Psoas muscle (tissue), 8 donors: ENCODE results near the gene N4BP2L2. TPM values are rescaled to one million over a fixed set of nuclear protein-coding genes. Genes with fewer than 3 reads are reported as not detected.

Experiments
- ATAC-seq, 4 donors: fragments of 200-7000 bp; cut with Tn5 transposase; one replicate each; pipeline ENCODE4 v1.9.1; 2020; ENCODE audit warnings: moderate library complexity in 3 of 4, mild to moderate bottlenecking in 2 of 4
- DNase-seq, 2 donors: peaks; one replicate each; pipeline ENCODE4 v3.0.0-alpha.2; 2020
- H3K27ac ChIP-seq: fragments of 200-600 bp; one replicate; pipeline ENCODE4 v1.8.0; 2022
- H3K27me3 ChIP-seq, 3 donors: fragments of 200-600 bp in 1 of 3; one replicate each; pipeline versions ENCODE4 v1.6.1 to v1.8.0; 2013 to 2022; ENCODE audit warnings: low read length in 2 of 3, mild to moderate bottlenecking in 2 of 3, moderate library complexity in 1 of 3; ENCODE audit not compliant: insufficient read depth in 3 of 3
- H3K36me3 ChIP-seq, 2 donors: fragments of 200-600 bp in 1 of 2; one replicate each; pipeline versions ENCODE4 v1.6.1 to v1.8.0; 2013 to 2022; ENCODE audit warnings: low read depth in 1 of 2, mild to moderate bottlenecking in 1 of 2, moderate library complexity in 1 of 2; ENCODE audit not compliant: insufficient read depth in 1 of 2
- H3K4me1 ChIP-seq: fragments of 200-600 bp; one replicate; pipeline ENCODE4 v1.8.0; 2022
- H3K4me3 ChIP-seq: fragments of 200-600 bp; one replicate; pipeline ENCODE4 v1.8.0; 2022; ENCODE audit warnings: mild to moderate bottlenecking
- H3K9me3 ChIP-seq: fragments of 200-600 bp; one replicate; pipeline ENCODE4 v1.8.0; 2022
- CTCF ChIP-seq: fragments of 200-600 bp; IDR thresholded peaks from one replicate; pipeline ENCODE4 v1.8.0; 2022; ENCODE audit warnings: antibody characterized with exemption
- WGBS, 3 donors: extraction: QIAGEN DNeasy Blood & Tissue Kit; methylation state at CpG; one replicate each; pipeline versions ENCODE4 v1.1.6 to v1.1.7; 2013; 5-methylcytosine and 5-hydroxymethylcytosine counted together
- intact Hi-C, 2 donors: fragments of 100-400 bp; cut with DNase I; formaldehyde crosslinking; loops; one replicate each; pipeline versions ENCODE4 v1.11.0 to v1.14.2; 2022
- polyA plus RNA-seq, 3 donors: library from polyadenylated mRNA; stranded (reverse); fragments of 200-250 nt; gene quantifications; one replicate each; pipeline ENCODE4 v1.2.3, GENCODE V29; 2013
- total RNA-seq, 4 donors: library from RNA; stranded (reverse); fragmentation: NEBNext Ultra II Directional in 2 of 4; extraction: Animal tissue kit (Norgen Biotek cat#: 25700) in 2 of 4; gene quantifications; one replicate each; pipeline versions ENCODE4 v1.2.1 to v1.2.4, GENCODE V29; 2021 to 2023
- donor health status: healthy with polysubstance abuse.
- donor health status: DM: no; HTN: no; CAD: no; lungs with moderate emphysema.
- donor health status: Bipolar disorder and iron deficiency.
- donor health status: healthy.
- donor health status: DM: yes; HTN: yes; CAD: no.
- donor health status: DM: no; HTN: no; CAD: no.
- donor health status: DM: no; HTN: no; CAD: no.
- donor health status: DM: yes; HTN: yes; CAD: no.

N4BP2L2 gene
- total and polyA plus RNA-seq, 7 donors = 23.6 to 153 (median 102) TPM

- WGBS, 3 donors = 61 to 71% (median 63%) methylated on average over 2 of the region's 2 CpGs
- intact Hi-C loops = no loop called here
- TF ChIP-seq CTCF = no peak
Observed at GRCh38 chr13:32548837-32549236, 10.2 kb upstream of the N4BP2L2 start.

DNA sequence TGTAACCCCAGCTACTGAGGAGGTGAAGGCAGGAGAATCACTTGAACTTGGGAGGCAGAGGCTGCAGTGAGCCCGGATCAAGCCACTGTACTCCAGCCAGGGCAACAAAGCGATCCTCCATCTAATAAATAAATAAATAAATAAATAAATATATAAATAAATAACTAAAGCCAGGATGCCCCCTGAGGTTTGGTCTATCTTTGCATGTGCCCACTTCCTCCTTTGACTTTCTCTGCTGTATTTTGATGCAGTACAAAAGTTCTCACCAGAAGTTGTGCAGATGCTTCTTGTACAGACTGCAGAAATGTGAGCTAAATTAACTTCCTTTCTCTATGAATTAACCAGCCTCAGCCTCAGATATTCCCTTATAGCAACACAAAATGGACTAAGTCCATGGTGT is 6.5 kb upstream of the N4BP2L2 start:
- H3K27ac ChIP-seq = no peak overlapping the region
- H3K4me3 ChIP-seq = no peak overlapping the region
- no peak for TF ChIP-seq CTCF
- 87 to 96% (median 93%) methylated on average over 2 of the region's 2 CpGs for WGBS, 3 donors
- ATAC-seq (no peak), DNase-seq (no peak)
- no peaks in the 10 kb centered on the region for H3K27me3 ChIP-seq
- no peaks in the 10 kb centered on the region for H3K9me3 ChIP-seq
- H3K36me3 ChIP-seq = no peaks in the 10 kb centered on the region
- H3K4me1 ChIP-seq = no peaks in the 10 kb centered on the region
- intact Hi-C loops = no loop called here

More at GRCh38 chr13:32548837-32549236, 10.2 kb upstream of the N4BP2L2 start:
- H3K9me3 ChIP-seq = no peaks in the 10 kb centered on the region
- H3K27ac ChIP-seq = no peak overlapping the region
- H3K36me3 ChIP-seq = no peaks in the 10 kb centered on the region
- H3K4me3 ChIP-seq = no peak overlapping the region
- no peaks in the 10 kb centered on the region for H3K27me3 ChIP-seq
- no peaks in the 10 kb centered on the region for H3K4me1 ChIP-seq
- ATAC-seq = no peak
- no peak for DNase-seq

DNA sequence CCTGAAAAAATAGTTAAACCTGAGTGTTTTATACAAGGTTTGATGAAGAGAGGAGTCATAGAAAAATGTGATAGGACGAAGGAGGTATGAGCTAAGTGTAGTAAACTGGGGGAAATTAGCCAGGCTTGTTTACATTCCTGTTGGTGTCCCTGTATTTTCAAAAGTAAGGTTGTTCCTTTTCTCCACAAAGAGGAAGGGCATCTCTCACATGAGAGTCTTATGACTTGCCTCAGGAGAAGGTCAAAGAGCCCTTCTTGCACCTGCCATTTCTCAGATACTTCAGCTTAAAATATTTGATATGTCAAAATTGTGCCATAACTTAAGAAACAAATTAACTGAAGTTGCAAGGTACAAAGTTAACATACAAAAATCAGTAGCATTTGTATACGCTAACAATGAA is 3.6 kb upstream of the N4BP2L2 start:
- Histone ChIP-seq H3K9me3 (no peaks in the 10 kb centered on the region), H3K27ac (no peak overlapping the region), H3K4me3 (no peak overlapping the region), H3K4me1 (peaks cover 3% of the 10 kb centered on the region), H3K36me3 (no peaks in the 10 kb centered on the region), H3K27me3 (no peaks in the 10 kb centered on the region)
- no peak for TF ChIP-seq CTCF
- DNase-seq = no peak
- intact Hi-C loops = no loop called here
- ATAC-seq = no peak
- 80 to 89% (median 89%) methylated on average over 2 of the region's 2 CpGs for WGBS, 3 donors

DNA sequence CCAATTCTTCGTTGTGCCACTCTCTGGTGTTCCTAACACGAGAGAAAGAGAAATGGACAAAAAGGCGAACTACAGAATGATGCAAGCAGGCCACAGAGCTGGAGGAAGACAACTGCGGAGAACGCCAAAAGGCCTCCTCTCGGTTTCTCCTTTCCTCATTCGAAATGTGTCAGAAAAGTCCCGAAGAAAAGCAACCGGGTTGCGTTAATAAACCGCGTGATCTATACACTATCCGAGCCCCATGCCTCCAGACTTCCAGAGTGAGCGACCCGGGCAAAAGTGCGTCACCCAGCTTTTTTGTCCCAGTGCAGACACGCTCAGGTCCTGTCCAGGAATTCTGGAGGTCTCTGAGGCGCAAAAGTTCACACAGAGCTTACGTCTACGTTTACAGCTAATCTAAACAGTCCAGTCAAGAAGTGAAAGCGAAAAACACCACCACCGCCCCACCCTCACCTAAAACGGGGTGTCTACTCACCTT is 413 bp downstream of the N4BP2L2 start:
- peak; percentile 27 to 69 for DNase-seq
- Histone ChIP-seq H3K27me3 (no peaks in the 10 kb centered on the region), H3K36me3 (peaks cover 0 to 17% of the 10 kb centered on the region in 2 donors), H3K27ac (peak overlapping the region; percentile 94), H3K4me1 (peaks cover 38% of the 10 kb centered on the region), H3K4me3 (peak overlapping the region; percentile 83), H3K9me3 (no peaks in the 10 kb centered on the region)
- TF ChIP-seq CTCF = no peak
- intact Hi-C loops = loop anchor here (5.0 to 10.0 kb wide), 2 partner anchors 111 to 113 kb away; partner anchors contain the start of gene N4BP2L1 (in 2 of the 2)
- 0 to 1% (median 0%) methylated on average over 23 of the region's 23 CpGs for WGBS, 3 donors
- ATAC-seq = peak; percentile 57 to 69 (median 62)

DNA sequence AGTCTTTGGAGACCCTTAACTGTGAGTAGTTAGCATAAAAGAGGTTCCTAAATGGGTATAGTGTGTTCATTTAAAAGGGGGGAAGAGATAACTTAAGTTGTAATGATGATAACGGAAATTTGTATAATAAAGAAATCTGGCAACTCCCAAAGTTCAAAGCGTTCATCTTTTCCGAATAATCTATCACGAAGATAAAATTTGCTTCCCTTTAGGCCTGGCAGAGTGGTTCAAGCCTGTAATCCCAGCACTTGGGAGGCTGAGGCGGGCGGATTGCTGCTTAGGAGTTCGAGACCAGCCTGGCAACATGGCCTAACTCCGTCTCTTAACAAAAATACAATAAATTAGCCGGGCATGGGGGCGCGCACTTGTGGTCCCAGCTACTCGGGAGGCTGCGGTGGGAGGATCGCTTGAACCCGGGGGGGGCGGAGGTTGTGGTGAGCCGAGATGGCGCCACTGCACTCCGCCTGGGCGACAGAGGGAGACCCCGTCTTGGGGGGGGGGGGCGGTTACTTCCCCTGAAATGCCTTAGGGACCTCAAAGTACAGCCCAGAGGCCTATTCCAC is 934 bp downstream of the N4BP2L2 start:
- TF ChIP-seq CTCF = no peak
- intact Hi-C loops = loop anchor here (5.0 to 10.0 kb wide), 2 partner anchors 110 to 113 kb away; partner anchors contain the start of gene N4BP2L1 (in 2 of the 2)
- Histone ChIP-seq H3K27me3 (no peaks in the 10 kb centered on the region), H3K36me3 (peaks cover 0 to 17% of the 10 kb centered on the region in 2 donors), H3K27ac (peak overlapping the region; percentile 94), H3K9me3 (no peaks in the 10 kb centered on the region), H3K4me1 (peaks cover 38% of the 10 kb centered on the region), H3K4me3 (peak overlapping the region; percentile 83)
- 23 to 27% (median 27%) methylated on average over 21 to 22 of the region's 22 CpGs for WGBS, 3 donors
- ATAC-seq (peak; percentile 7 to 31 (median 24)), DNase-seq (peak; percentile 39 to 60)
